Measurements from ENCODE around the gene COL11A2.

DNA sequence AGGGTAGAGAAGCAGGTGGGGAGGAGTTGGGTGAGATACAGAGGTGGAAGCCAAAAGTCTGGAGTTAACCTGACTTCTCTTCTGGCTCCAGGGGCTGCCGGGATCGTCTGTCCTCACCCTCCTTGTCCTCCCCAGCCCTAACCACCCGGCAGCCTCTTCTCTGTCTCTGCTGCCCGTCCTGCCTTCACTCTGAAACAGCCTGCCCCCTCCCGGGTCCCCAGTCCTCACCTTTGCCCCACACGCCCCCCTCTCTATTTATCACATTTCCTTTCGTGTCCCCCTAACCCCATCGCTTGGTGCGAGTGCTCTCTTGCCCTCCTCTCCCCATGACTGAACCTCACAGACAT, 21.7 kb upstream of the COL11A2 start:
- TF ChIP-seq KAT7 (CRISPR knock-in tag; IDR thresholded peaks at IDR 0.05; ENCODE audit: borderline replicate concordance) = no peak
- TF ChIP-seq, protein P1, sequence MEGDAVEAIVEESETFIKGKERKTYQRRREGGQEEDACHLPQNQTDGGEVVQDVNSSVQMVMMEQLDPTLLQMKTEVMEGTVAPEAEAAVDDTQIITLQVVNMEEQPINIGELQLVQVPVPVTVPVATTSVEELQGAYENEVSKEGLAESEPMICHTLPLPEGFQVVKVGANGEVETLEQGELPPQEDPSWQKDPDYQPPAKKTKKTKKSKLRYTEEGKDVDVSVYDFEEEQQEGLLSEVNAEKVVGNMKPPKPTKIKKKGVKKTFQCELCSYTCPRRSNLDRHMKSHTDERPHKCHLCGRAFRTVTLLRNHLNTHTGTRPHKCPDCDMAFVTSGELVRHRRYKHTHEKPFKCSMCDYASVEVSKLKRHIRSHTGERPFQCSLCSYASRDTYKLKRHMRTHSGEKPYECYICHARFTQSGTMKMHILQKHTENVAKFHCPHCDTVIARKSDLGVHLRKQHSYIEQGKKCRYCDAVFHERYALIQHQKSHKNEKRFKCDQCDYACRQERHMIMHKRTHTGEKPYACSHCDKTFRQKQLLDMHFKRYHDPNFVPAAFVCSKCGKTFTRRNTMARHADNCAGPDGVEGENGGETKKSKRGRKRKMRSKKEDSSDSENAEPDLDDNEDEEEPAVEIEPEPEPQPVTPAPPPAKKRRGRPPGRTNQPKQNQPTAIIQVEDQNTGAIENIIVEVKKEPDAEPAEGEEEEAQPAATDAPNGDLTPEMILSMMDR (CRISPR knock-in tag; IDR thresholded peaks at IDR 0.05) = no peak
- TF ChIP-seq TCF12 (IDR thresholded peaks at IDR 0.05) = no peak
- no peak for TF ChIP-seq TCF12 (CRISPR knock-in tag; IDR thresholded peaks at IDR 0.05)
